Jurkat, Clone E6-1 (cell line): Measurements from ENCODE around the gene ZNF618.

Experiments used
- DNase-seq: peaks from one replicate; pipeline ENCODE4 v3.0.0-alpha.2; 2011; ENCODE audit warnings: low read depth, low spot score
- H3K4me3 ChIP-seq: 2 replicates; pipeline ENCODE4 v1.5.1; 2011; ENCODE audit warnings: mild to moderate bottlenecking, low read length, control low read depth, moderate library complexity

ZNF618 gene

GRCh38 chr9:113927277-113927676 lies 51.2 kb downstream of the ZNF618 start:
- DNase-seq: no peak
- H3K4me3 ChIP-seq: no peak overlapping the region

DNA sequence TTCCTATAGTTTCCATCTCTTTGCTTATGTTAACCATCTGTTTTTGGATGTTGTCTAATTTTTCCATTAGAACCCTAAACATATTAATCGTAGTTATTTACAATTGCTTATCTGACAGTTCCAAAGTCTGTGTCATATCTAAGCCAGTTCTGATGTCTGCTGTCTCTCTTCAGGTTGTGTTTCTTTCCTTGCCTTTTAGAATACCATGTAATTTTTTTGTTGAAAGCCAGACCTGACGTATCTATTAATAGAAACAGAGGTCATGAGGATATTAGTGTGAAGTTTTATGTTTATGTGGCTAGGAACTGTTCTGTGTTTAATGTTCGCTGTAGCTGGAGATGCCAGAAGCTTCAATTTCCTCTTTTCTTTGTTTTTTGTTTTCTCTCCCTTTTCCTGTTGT lies 52.2 kb downstream of the ZNF618 start:
- no peak for DNase-seq
- no peak overlapping the region for H3K4me3 ChIP-seq

DNA sequence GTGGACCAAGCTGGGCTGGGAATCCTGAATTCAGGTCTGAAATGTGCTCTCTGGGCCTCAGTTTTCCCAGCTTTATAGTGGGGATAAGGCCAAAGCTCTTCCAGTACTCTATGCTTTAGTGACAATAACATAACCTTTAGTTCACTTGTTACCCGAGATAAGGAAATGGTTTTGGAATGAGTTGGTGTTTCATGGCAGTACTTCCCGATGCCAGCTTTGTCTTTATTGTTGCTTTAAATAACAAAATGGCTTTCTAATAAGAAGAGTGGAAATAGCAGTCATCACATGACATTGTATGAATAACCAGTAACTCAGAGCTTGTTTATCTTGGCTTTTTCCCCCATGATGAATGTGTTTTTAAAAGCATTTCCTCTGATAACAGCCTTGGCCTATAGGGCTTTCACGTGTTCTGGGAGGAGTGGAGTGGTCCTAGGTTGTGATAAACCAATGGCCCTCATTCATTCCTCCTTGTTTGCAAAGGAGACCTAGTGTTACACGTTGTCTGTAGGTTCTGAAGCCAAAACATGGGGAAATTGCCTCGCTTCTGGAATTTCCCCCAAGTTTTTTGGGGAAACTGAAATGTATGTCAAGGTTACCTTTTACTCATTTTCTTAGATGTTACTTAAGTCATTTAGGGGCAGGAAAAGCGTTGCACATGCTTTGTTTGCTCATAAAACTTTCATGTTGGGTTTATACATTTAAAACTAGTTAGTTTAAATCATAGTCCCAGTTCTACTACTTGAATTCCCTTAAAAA lies 53.7 kb downstream of the ZNF618 start:
- DNase-seq: no peak
- H3K4me3 ChIP-seq: no peak overlapping the region

- no peak for DNase-seq
- no peak overlapping the region for H3K4me3 ChIP-seq
Measured at GRCh38 chr9:113930390-113930783, 54.3 kb downstream of the ZNF618 start.

DNA sequence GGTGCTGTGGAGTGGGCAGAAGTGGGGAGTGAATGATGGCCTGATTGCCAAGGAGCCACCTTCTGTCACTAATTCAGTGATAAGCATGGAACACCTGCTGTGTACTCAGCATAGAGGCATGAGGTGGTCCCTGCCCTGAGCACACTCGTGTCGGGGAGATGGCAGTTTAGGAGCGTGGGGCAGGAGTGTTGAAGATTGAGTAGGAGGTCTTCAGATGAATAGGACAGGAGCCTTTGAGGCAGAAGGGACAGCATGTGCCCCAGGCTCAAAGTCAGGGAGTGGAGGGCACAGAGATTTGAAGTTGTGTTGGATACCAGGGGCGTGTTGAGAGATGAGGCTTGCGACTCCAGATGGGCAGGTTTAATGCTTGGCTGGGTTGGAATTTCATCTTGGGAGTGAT lies 55.0 kb downstream of the ZNF618 start:
- no peak overlapping the region for H3K4me3 ChIP-seq
- no peak for DNase-seq

- DNase-seq: no peak
- no peak overlapping the region for H3K4me3 ChIP-seq
Measured at GRCh38 chr9:113931777-113932176, 55.7 kb downstream of the ZNF618 start.

- no peak for DNase-seq
- no peak overlapping the region for H3K4me3 ChIP-seq
Measured at GRCh38 chr9:113932906-113933584, 56.9 kb downstream of the ZNF618 start.

GRCh38 chr9:113933671-113934070 lies 57.6 kb downstream of the ZNF618 start:
- no peak overlapping the region for H3K4me3 ChIP-seq
- no peak for DNase-seq

DNA sequence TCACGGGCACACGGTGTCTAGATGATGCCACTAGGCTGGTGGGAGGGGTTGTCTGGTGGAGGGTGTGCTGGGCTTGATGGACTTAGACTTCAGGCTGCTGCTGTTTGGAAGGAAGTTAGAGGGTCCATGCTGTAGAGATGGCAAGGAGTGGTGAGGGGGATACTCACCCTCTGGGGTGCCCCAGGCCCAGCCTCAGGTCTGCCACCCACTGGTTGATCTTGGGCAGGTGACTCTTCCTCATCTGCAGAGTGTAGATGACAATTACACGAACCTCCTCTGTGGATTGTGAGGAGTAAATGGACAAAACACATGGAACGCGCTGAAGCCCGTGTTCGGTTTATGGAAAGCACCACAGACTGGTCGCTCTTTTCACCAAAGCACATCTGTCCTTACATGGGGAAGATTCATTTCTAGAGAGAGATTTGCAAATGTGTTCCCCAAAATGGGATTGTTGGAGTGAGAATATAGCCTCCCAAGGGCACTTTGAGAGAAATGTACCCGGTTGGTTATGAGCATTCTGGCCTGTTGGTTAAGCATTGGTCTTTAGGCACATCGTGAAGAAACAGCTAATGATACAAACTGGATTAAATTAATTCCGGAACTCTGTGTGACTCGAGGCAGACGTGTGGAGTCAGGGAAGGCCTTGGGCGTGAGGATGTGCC lies 58.2 kb downstream of the ZNF618 start:
- no peak overlapping the region for H3K4me3 ChIP-seq
- no peak for DNase-seq

DNA sequence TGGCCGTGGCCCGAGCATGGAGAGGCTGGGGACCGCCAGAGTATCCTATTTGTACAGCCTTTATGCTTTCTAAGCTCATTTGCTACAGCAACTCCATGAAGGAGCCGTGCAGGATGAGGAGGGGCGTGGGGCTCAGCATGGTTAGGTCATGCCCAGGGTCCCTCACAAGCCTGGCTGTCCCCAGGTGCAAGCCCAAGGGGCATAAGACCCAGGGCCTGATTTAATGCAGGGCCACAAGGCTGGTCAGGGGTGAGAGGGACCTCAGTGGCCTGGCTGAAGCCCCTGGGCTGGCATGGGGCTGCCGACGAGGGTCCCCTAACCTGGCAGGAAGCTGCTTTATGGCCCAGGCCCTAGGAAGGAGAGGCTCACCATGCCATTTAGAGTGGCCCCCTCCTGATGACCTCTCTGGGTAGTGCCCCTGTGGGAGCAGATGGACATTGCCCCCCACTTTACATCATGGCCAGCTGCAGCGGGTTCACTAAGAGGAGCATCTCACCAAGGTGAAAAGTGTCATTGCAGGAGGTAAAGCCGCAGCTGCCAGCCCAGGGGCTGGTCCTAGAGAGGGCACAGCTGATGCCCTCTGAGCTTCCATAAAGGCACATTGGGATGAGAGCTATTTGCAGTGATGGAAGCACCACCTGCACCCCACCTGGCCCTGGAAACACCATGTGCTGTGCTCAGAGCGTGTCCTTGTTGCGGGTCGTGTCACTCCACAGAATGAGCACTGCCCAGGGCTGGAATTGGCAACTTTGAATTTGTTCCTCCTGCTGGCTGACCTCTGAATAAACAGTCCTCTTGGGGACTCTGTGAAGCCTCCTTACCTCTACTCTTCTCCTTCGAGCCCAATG lies 58.9 kb downstream of the ZNF618 start:
- H3K4me3 ChIP-seq: no peak overlapping the region
- no peak for DNase-seq

GRCh38 chr9:113935677-113936380 lies 59.7 kb downstream of the ZNF618 start:
- DNase-seq: no peak
- H3K4me3 ChIP-seq: no peak overlapping the region

- DNase-seq: no peak
- H3K4me3 ChIP-seq: no peak overlapping the region
Measured at GRCh38 chr9:113940077-113940476, 64.0 kb downstream of the ZNF618 start.

- no peak overlapping the region for H3K4me3 ChIP-seq
- DNase-seq: no peak
Measured at GRCh38 chr9:113941056-113941455, 64.9 kb downstream of the ZNF618 start.

DNA sequence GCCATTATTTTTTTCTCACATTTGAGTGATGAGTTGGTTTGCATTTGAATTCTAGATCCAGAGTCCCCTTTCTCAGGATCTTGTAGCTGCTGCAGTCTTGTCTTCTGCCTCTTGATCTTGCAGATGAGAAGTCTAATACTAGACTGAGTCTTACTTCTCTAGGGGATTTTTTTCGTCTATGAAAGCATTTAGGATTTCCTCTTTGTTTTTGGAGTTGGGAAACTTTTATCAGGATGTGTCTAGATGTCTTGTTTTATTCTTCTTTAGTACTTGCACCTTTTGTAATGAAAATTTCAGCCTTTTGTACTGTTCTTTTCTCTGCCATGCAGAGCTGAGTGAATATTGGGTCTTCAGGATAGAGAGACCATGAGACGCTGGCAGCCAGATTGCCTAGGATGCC lies 65.4 kb downstream of the ZNF618 start:
- no peak for DNase-seq
- no peak overlapping the region for H3K4me3 ChIP-seq

DNA sequence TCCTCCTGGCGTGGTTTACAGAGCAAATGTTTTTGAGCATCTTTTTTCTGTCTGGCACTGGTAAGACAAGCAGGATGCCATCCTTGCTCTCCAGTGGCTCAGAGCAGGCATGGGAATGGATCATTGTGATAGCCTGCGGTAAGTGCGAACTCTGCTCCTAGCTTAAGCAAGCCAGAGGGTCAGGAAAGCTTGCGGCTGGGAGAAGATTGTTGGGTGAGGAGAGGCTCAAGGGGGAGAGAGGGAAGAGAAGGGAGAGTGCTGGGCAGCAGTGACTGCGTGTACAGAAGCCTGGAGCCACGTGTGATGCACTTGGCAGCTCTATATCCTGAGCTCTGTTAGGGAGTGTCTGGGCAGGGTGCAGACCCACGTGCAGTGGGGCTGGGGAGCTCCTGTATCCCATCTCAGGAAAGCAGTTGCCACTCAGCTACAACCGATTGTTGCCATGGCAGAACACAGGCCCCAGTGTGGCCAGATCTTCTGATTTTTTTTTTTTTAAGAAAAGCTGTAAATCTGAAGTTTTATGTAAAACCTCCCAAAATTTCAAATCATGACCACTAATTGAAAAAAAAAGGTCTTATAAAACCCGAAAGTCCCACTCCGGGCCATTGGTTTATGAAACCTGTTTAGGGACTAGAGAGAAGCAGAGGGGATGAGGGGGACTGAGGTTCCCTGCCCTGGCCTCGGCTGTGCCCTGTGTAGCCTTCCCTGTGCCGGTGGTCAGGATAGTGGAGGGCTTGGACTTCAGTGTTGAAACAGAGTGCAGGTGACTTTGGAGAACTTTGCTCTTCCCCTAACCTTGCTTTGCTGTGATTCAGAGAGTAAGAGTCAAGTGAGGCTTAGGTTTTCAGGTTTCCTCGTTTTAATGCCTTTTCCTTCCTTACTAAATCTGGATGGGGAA lies 67.3 kb downstream of the ZNF618 start:
- no peak for DNase-seq

GRCh38 chr9:113945784-113946183 lies 69.7 kb downstream of the ZNF618 start:
- H3K4me3 ChIP-seq: no peak overlapping the region
- DNase-seq: no peak

More for the DNA sequence above, 67.3 kb downstream of the ZNF618 start:
- no peak overlapping the region for H3K4me3 ChIP-seq

- DNase-seq: no peak
- no peak overlapping the region for H3K4me3 ChIP-seq
Measured at GRCh38 chr9:113946496-113947115, 70.5 kb downstream of the ZNF618 start.

DNA sequence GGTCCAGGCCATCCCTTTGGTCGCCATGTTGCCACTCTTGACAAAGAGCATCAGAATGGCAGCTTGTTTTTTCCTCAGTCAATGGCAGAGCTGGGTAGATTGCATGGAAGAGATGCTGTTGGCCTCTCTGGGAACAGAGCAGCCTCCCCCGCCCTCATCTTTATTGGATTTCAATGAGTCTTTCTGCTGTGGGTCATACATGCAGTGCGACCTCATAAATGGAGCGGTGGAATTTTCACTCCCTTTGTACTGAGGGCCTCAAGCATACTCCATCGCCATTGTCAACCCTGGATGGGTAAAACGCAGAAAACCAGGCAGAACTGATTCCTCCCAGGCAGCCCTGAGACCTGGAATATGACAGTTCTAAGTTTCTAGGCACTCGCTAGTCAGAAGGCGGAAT lies 71.8 kb downstream of the ZNF618 start:
- H3K4me3 ChIP-seq: no peak overlapping the region
- DNase-seq: no peak
